Endothelial cell (in vitro differentiated cells): ENCODE data around the gene FRMD8. TPM values are rescaled to one million over a fixed set of nuclear protein-coding genes. Genes with fewer than 3 reads are reported as not detected.

Experiments used
- DNase-seq: peaks from one replicate; pipeline ENCODE4 v3.0.0; 2021; ENCODE audit warnings: low spot score
- H3K27ac Mint-ChIP-seq: one replicate; pipeline ENCODE4 v1.8.0; 2021; ENCODE audit warnings: mixed read lengths, inconsistent platforms; ENCODE audit not compliant: unreplicated experiment
- H3K27me3 Mint-ChIP-seq: one replicate; pipeline ENCODE4 v1.8.0; 2021; ENCODE audit warnings: mild to moderate bottlenecking, moderate library complexity, mixed read lengths, inconsistent platforms; ENCODE audit not compliant: unreplicated experiment
- H3K36me3 Mint-ChIP-seq: one replicate; pipeline ENCODE4 v1.8.0; 2021; ENCODE audit warnings: mild to moderate bottlenecking, low read depth, mixed read lengths, inconsistent platforms; ENCODE audit not compliant: unreplicated experiment
- H3K4me1 Mint-ChIP-seq: one replicate; pipeline ENCODE4 v1.8.0; 2021; ENCODE audit warnings: mild to moderate bottlenecking, mixed read lengths, inconsistent platforms; ENCODE audit not compliant: unreplicated experiment
- H3K4me3 Mint-ChIP-seq: one replicate; pipeline ENCODE4 v1.8.0; 2021; ENCODE audit warnings: mild to moderate bottlenecking, mixed read lengths, inconsistent platforms; ENCODE audit not compliant: unreplicated experiment
- H3K9me3 Mint-ChIP-seq: one replicate; pipeline ENCODE4 v1.8.0; 2021; ENCODE audit warnings: mixed read lengths, inconsistent platforms; ENCODE audit not compliant: unreplicated experiment
- total RNA-seq: library from RNA; stranded (reverse); fragmentation: NEBNext Ultra II Directional; extraction: Animal tissue kit (Norgen Biotek cat#: 25700); gene quantifications from one replicate; pipeline ENCODE4 v1.2.1, GENCODE V29; 2021; ENCODE audit not compliant: unreplicated experiment
- TF ChIP-seq, protein P1 (sequence below): fragments of 200-600 bp; sonication (generic); IDR thresholded peaks from one replicate; pipeline ENCODE4 v1.5.0; 2021; ENCODE audit warnings: antibody characterized with exemption; ENCODE audit not compliant: unreplicated experiment

FRMD8 gene
- total RNA-seq, 1 donor from 2014 or later, result 76.0 TPM

DNA sequence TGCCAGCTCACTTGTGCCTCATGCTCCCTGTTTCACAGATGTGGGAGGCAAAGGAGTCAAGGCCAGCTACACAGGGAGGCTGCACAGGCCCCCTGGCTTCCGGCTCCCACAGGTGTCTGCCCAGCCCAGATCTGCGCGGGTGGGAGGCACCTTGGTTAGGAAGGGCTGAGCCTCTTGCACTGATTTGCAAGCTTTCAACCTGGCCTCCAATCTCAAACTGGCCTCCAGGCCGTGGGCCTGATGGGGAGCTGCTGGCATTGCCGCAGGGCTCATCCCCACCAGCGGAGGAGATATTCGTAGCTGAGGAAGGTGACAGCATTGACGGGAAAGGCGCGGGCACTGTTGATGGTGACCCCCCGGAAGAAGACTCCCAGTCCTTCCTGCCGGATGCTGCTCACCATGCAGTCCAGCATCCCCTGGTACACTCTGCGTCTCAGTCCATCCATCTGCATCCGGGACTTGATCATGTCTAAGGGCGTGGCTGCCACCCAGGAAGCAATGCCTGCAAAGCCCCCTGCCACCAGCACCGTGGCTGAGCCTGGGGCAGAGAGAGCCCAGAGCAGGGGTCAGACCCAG is 10.2 kb upstream of the FRMD8 start:
- no peak for DNase-seq
- Mint-ChIP-seq H3K9me3 (no peaks in the 10 kb centered on the region), H3K4me1 (peaks cover 6% of the 10 kb centered on the region), H3K27ac (no peak overlapping the region), H3K36me3 (no peaks in the 10 kb centered on the region), H3K4me3 (no peak overlapping the region), H3K27me3 (peaks cover 9% of the 10 kb centered on the region)
- TF ChIP-seq, protein P1, sequence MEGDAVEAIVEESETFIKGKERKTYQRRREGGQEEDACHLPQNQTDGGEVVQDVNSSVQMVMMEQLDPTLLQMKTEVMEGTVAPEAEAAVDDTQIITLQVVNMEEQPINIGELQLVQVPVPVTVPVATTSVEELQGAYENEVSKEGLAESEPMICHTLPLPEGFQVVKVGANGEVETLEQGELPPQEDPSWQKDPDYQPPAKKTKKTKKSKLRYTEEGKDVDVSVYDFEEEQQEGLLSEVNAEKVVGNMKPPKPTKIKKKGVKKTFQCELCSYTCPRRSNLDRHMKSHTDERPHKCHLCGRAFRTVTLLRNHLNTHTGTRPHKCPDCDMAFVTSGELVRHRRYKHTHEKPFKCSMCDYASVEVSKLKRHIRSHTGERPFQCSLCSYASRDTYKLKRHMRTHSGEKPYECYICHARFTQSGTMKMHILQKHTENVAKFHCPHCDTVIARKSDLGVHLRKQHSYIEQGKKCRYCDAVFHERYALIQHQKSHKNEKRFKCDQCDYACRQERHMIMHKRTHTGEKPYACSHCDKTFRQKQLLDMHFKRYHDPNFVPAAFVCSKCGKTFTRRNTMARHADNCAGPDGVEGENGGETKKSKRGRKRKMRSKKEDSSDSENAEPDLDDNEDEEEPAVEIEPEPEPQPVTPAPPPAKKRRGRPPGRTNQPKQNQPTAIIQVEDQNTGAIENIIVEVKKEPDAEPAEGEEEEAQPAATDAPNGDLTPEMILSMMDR, result no peak

DNA sequence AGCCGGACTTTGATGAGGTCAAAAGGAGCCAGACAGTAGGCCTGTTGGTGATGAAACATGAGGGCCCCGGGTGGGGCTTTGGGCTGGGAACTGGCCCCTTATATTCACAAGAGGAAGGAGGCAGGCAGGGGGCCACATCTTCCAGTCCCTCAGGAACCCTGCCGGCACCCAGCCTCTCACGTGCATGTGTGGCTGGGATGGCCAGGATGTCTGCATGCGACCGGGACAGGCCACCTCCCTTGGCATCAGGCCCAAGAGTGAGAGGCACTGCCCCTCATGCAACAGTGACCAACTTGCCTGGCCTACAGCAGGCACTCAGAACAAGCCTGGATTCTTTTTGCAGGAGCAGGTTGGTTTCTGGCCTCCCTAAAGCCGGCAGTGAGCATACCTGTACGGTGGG is 9.4 kb upstream of the FRMD8 start:
- Mint-ChIP-seq H3K4me3 (no peak overlapping the region), H3K27ac (no peak overlapping the region), H3K4me1 (peaks cover 6% of the 10 kb centered on the region), H3K36me3 (no peaks in the 10 kb centered on the region), H3K9me3 (no peaks in the 10 kb centered on the region), H3K27me3 (peaks cover 9% of the 10 kb centered on the region)
- DNase-seq, result no peak
- TF ChIP-seq, protein P1, result no peak

DNA sequence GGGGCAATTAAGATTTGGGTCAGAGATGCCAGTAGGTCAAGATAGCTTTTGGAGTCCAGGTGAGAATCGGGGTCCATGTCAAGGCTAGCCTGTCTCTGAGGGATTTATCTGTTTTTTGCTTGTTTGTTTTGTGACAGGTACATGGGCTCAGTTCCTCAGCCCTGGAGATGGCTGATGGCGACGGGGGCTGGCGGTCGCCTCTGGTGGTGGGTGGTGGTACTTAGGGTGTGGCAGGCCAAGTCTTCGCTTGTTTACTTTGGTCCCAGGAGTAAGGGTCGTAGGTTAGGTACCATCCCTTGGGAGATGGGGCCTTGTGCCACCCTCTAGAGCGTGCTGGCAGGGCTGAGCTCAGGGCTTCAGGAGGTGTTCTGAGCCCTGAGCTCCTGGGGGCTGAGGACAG is 8.7 kb upstream of the FRMD8 start:
- no peak for DNase-seq
- H3K36me3 Mint-ChIP-seq, result no peaks in the 10 kb centered on the region
- H3K27me3 Mint-ChIP-seq, result peaks cover 9% of the 10 kb centered on the region
- peaks cover 11% of the 10 kb centered on the region for H3K4me1 Mint-ChIP-seq
- TF ChIP-seq, protein P1, result peak; percentile 11
- H3K27ac Mint-ChIP-seq, result peak overlapping the region; percentile 20
- no peaks in the 10 kb centered on the region for H3K9me3 Mint-ChIP-seq
- H3K4me3 Mint-ChIP-seq, result no peak overlapping the region

DNA sequence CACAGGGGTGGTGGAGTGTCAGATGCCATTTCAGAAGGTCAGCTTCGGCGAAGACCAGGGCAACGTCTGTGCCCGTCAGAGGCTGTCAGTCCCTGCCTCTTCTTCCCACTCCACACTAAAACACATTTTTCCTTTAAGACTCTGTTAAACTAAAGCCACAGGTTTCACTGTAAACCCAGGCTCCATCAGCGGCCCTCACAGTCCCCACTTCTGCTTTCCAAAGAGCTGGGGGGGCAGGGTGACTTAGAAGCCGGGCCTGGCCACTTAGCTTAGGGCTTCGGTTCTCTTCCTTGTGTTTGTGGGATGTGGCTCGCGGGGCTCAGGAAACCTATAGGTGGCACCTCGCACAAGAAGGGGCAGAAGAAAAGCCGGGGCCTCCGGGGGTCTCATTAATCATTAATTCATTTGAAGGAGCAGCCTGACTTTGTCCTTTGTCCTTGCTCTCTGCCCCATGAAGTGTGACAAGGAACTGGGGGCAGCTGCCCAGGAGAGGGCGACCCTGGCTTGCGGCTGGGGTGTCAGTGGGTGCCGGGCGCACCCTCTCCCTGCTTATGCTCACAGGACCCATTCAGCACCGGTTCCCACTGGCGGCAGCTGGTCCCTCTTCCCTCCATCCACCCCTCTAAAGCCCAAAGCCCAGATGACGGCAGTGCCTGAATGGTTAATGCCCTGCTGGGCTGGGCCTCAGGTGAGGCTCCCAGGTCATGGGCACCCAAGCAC is 8.1 kb upstream of the FRMD8 start:
- Mint-ChIP-seq H3K27me3 (peaks cover 9% of the 10 kb centered on the region), H3K4me3 (no peak overlapping the region), H3K36me3 (no peaks in the 10 kb centered on the region), H3K9me3 (no peaks in the 10 kb centered on the region), H3K27ac (no peak overlapping the region), H3K4me1 (peaks cover 17% of the 10 kb centered on the region)
- DNase-seq, result no peak
- TF ChIP-seq, protein P1, result no peak

DNA sequence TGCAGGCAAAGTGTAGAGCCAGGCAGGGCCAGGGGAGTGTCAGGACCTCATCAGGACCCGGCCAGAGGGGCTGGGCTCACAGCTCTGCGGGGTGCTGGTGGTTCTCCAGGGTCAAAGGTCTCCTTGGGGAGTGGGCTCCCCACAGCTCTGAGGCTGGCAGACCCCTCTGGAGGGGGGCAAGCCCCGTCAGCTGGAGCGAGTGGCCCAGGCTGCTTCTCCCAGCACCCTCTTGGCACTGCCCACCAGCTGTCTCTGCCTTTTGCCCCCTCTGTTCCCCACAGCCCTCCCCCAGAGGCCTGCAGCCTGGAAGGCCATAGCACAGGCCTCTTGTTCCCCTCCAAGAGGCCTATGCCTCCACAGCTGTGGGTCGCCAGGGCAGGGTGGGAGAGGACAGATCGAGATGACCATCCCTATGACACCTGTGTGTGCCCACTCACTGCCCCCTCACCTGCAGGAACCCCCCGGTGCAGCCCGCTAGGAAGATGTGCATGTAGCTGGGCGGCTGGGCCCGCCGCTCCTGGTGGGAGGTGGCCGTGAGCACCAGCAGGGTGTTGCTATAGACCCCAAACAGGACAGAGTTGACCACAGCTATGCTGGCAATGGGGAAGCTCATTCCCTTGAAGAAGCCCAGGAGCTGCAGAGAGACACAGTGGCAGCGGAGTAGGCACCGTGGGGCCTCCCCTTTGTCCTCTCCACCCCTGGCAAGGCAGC is 7.4 kb upstream of the FRMD8 start:
- Mint-ChIP-seq H3K27me3 (peaks cover 4% of the 10 kb centered on the region), H3K4me1 (peaks cover 22% of the 10 kb centered on the region), H3K27ac (no peak overlapping the region), H3K9me3 (no peaks in the 10 kb centered on the region), H3K36me3 (no peaks in the 10 kb centered on the region), H3K4me3 (no peak overlapping the region)
- DNase-seq, result no peak
- TF ChIP-seq, protein P1, result no peak
